HG03280 (cell line): ENCODE measurements around the gene PSMC3.

Source experiments
- ATAC-seq: cut with Tn5 transposase; IDR thresholded peaks from one replicate; pipeline ENCODE4 v1.9.1; 2021; ENCODE audit warnings: mild to moderate bottlenecking, moderate library complexity; ENCODE audit not compliant: unreplicated experiment

Gene PSMC3

DNA sequence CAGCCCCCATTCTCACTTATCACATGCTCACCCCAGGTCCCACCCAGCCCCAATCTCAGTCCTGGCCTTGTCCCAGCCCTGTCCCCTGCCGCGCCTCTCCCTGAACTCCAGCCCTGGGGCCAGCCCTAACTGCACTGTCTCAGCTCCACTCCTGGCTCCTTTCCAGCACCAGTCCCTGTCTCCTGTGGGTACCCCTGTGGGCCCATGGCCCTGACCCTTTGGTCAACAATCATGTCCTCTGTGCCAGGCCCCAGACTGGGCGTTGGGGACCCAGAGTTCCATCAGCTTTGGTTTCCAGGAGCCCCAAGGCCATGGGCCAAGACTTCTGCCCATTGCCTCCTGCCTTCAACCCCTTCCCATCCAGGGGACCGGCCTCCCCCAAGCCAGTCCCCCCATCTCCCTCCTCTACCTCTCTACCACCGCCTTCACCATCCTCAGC, 48.6 kb downstream of the PSMC3 start:
- ATAC-seq: peak; percentile 18

GRCh38 chr11:47376525-47377371, 49.5 kb downstream of the PSMC3 start:
- ATAC-seq: peak; percentile 35

GRCh38 chr11:47376107-47376524, 50.1 kb downstream of the PSMC3 start:
- ATAC-seq: no peak

DNA sequence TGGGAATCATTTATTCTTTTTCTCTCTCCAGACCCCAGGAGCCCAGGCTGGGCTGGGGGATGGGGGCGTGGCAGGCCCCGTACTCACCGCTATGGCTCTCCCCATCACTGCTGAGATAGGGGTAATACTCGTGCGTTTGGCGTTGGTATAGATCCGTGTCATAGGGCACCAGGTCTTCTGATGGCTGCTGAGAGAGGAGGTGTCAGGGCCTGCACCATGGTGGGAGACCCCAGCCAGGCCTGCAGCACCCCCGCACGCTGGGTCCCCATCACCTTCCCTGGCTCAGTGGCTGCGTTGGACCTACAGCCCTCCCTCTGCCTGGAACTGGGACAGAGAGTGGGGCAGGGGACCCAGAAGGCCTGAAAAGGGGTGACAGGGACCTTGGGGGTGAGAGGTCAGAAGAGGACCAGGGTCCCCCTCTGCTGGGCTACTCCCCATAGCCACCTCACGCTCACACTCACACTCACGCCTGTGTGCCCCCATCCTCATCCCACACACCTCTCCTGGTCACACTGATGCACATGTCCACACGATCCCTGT, 50.6 kb downstream of the PSMC3 start:
- no peak for ATAC-seq

DNA sequence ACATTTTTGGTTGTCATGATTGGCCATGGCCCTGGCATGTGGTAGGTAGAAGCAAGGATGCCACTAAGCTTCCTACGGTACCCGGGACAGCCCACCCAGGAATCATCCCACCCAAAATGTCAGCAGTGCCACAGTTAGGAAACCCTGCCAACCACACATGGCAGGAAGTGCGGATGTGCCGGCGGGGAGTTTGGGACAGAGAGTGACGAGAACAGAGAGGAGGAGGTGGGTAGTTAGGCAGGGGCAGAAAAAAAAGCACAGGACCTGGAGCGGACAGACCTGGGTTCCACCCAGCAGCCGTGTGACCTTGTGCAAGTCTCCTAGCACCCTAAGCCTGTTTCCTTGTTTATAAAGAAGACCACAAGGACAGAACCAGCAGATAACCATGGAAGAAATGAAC, 51.2 kb downstream of the PSMC3 start:
- no peak for ATAC-seq

GRCh38 chr11:47374720-47375019, 51.6 kb downstream of the PSMC3 start:
- no peak for ATAC-seq

DNA sequence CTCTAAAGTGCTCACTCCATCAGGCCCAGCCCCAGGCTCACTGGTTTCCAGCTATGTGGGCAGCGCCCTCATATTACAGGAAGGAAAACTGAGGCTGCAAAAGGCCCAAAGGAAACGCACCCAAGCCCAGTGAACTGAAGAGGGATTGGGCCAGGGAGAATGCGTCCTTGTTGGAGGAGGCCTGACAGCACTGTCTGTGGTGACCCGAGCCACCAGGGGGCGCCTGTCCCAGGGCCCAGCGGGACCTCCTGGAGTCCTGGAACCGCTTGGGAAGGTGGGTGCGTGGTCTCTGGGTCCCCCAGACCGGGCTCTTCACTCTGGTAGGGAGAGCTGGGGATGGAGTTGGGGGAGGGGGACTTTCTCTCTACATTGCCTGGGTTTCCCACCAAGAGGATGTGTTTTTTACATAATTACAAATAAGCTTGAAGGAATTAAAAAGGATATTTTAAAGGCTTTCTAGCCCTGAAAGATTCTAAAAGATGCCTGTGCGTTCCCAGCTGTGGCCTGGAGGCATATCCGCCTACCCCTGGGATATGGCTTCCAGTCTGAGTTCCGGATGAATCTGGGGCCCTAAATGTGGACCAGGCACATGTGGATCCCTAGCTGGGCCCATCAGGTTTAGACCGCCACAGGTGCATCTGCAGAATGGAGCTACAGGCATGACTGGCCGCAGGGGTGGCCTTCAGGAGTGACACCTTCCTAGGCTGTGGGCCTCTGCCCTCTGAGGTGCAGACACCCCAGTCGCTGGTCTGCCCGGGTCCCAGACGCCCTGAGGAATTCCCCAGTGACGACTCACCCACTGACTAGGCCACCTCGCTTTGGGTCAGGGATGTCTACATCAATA, 52.1 kb downstream of the PSMC3 start:
- ATAC-seq: no peak

DNA sequence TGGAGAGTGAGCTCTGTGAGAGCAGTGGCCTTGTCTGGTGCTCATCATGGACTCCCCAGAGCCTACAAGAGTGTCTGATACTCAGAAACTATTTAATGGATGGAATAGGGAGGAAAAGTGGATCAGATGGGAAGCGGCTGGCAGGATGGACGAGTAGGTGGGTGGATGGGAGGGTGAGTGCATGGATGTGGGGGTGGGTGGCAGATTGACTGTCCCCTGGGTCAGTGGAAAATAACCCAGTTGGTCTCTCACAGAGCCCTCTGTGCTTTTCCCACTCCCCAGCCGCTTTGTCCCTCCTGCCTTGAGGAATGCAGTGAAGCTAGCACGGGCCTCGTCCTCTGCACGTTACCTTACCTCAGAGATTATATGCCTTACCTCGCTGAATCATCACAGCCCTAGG, 53.8 kb downstream of the PSMC3 start:
- no peak for ATAC-seq

DNA sequence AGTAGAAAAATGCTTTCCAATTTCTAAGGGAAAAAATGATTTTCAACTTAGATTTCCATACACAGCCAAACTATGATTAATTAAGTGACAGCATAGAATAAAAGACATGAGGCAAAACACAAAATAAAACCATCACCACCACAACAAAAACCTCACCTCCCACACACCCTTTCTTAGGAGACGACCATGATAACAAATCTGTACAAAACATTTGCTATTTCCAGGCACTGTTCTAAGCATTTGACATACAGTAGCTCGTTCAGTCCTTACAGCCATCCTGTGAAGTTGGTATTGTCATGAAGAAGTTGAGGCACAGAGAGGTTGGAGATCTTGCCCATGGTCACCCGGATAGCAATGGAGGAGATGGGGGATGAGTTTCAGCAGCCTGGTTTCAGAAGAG, 56.6 kb downstream of the PSMC3 start:
- ATAC-seq: no peak
